ENCODE data around the gene EIF2S2.

EIF2S2 gene

DNA sequence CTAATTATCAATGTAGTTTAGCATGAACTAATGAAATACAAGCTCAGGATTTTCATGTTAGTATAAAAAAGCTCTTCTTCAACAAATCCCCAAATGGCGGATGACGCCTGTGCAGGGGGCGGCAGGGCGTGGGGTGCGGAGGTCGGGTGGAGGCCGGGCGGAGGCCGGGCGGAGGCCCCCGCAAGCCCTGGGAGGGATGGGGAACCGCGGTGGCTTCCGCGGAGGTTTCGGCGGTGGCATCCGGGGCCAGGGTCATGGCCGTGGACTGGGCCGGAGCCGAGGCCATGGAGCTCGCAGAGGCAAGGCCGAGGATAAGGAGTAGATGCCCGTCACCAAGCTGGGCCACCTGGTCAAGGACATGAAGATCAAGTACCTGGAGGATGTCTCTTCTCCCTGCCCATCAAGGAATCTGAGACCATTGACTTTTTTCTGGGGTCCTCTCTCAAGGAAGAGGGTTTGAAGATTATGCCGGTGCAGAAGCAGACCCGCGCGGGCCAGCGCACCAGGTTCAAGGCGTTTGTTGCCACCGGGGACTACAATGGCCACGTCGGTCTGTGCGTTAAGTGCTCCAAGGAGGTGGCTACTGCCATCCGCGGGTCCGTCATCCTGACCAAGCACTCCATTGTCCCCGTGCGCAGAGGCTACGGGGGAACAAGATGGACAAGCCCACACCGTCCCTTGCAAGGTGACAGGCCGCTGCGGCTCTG lies 10.4 kb upstream of the EIF2S2 start:
- DNase-seq (ENCODE audit: low read depth, low spot score) = no peak
- no peak overlapping the region for H3K27ac ChIP-seq

DNA sequence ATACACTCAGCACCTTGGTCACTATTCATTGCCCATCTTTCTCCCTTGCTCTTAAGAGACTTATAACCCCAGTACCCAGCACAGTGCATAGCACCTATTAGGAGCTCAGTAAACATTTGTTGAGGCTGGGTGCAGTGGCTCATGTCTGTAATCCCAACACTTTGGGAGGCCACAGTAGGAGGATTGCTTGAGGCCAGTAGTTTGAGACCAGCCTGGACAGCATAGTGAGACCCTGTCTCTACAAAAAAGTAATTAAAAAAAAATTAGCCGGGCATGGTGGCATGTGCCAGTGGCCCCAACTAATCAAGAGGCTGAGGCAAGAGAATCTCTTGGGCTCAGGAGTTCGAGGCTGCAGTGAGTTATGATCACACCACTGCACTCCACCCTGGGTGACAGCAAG lies 8.2 kb upstream of the EIF2S2 start:
- DNase-seq (ENCODE audit: low read depth, low spot score) = no peak
- no peak overlapping the region for H3K27ac ChIP-seq

DNA sequence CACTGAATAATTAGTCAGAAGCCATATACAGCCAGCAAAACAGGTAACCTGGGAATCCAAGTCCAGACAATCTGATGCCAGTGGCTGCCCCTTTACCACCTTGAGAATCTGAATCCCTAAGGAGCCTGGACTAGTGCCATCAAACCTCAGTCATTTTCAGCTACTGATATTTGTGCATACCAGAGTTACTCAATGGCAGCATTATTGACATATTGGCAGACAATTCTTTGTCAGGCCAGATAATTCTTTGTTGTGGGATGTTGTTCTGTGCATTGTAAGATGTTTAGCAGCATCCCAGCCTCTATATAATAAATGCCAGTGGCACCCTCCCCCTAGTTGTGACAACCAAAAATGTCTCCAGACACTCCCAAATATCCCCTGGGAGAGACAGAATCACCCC lies 3.2 kb upstream of the EIF2S2 start:
- H3K27ac ChIP-seq = no peak overlapping the region
- no peak for DNase-seq (ENCODE audit: low read depth, low spot score)

DNA sequence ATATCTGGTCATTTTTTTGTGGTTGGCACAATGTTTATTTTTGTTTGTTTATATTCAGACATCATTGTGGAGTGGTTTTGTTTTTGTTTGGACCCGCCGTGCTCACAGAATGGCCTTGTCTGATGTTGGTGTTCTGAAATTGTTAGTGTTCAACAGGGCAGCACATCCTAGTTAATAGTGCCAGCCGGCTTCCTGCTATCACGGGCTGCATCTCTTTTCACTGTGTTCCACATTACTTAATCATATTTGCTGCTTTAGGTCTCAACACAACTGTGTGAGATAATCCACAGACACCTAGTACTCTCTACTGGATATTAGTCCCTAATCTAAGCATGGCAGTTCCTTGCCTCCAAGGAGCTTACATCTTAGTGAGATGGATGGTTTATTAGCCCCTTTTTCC lies 2.8 kb upstream of the EIF2S2 start:
- DNase-seq (ENCODE audit: low read depth, low spot score) = no peak
- no peak overlapping the region for H3K27ac ChIP-seq

DNA sequence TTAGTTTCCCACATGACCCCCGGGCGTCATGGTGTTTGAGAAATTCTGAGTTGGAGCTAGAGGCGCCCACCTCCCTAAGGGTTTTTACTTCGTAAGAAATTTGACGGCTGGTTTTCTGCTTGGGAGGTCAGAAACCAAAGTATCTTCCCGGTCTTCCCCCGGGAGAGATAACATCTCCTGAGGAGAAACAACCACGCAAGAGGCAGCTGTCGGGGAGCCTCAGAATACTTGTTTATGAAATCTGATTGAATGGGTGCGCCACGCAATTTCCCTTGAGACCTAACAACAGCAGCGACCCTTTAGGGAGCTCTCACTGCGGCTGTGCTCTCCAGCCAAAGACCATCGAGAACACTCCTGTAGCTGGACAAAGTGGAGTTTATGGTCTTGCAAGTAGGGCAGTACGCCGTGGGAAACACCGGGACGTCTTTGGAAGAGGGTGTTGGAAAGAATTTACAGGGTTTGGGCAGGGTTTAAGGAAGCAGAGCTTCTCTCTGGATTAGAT lies 608 bp upstream of the EIF2S2 start:
- DNase-seq (ENCODE audit: low read depth, low spot score) = no peak
- peak overlapping the region; percentile 95 for H3K27ac ChIP-seq

DNA sequence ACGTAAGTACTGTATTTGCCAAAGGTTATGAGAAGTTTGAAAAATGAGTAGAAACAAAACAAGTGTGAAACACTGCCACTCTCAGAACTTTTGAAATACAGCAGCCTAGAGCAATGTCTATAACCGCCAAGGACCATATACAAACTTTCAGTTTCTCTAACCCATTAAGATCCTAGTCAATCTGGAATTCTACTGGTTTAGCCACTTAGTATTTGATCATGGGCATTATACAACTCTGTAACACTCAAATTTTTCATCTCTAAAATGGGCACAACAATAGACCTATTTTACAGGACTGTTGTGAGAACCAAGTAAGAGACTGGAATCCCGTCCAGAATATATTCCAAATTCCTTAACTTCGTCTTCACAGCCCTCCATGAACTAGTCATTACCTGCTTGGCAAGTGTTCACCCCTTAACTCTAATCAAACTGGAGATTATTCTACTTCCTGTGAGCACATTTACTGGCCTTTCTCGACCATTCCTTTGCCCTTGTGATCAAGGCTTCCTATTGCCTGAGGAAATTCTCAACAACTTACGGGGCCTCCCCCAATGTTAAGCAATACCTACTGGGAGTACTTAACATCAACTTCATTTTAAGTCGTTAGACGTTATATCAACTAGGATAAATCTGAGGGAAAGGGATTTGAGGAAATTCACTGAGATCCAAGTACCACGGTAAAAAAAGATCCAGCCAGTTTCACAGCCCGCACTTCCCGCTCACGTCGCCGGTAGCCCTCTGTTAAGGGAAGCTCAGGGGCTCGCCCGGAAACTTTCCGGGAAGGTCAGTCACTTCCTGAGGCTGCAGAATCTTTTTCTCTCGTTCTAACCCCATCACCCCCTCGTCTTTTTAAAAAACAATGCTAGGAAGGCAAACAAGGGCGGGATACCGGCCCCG lies 1.1 kb downstream of the EIF2S2 start:
- H3K27ac ChIP-seq = peak overlapping the region; percentile 95
- no peak for DNase-seq (ENCODE audit: low read depth, low spot score)

DNA sequence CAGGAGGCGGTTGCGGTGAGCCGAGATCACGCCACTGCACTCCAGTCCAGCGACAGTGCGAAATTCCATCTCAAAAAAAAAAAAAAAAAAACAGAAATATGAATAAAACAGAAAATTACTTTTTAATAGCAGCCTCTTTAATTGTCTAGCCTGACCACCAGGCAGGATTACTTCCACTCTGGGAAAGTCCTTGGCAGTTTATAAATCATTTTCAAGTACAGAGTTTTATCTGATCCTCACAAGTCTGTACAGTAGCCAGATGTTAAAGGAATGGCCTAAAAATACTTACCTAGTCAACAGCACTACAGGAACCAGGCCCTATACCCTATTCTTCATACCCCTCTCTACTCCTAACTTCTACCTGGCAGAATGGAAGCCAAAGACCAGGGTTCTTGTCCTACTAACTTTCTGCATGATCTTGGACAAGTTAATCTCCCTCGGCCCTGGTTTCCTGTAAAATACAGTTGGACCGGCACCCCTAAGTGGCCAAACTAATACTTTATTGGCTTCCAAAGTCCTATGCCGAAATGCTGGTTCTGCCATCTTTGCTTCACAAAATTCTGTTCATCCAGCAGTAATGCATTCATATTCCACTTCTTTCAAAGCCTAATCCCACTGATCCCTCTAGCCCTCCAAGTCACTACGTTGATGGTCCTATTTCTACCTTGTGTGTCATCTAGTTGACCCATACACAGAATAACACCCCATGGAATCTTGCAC lies 1.9 kb downstream of the EIF2S2 start:
- no peak for DNase-seq (ENCODE audit: low read depth, low spot score)
- H3K27ac ChIP-seq = peak overlapping the region; percentile 95

DNA sequence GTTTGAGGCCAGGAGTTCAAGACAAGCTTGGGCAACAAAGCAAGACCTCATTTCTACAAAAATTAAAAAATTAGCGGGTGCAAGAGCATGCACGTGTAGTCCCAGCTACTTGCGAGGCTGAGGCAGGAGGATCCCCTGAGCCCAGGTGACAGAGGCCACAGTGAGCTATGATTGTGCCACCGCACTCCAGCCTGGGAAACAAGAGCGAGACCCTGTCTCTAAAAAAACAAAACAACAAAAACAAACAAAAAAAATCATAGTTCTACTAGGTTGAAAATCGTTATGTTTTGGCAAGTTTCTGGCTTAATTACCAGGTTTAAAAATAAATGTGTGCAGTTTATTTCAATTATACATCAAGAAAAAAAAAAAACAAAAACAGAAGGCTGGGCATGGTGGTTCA lies 2.6 kb downstream of the EIF2S2 start:
- H3K27ac ChIP-seq = no peak overlapping the region
- no peak for DNase-seq (ENCODE audit: low read depth, low spot score)

DNA sequence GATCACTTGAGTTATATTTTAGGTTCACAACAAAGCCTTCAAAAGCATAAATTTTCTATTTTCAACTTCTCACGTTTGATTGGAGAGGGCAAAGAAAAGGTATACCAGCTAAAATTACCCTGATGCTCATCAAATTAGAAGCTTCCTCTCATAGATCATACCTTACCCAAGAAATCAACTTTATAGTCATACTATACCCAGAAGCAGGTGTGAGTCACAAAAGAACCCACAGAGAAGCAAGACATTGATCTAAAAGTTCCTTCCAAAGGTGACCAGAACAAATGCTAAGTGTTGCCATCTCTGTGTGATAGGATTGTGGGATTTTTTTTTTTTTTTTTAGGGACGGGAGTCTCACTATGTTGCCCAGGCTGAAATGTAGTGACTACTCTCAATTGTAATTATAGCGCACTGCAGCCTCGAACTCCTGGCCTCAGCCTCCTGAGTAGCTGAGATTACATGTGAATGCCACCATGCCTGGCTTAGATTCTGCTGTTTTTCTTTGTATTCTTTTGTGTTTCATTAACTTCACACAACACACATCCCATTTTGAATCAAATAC lies 3.3 kb downstream of the EIF2S2 start:
- DNase-seq (ENCODE audit: low read depth, low spot score) = no peak

DNA sequence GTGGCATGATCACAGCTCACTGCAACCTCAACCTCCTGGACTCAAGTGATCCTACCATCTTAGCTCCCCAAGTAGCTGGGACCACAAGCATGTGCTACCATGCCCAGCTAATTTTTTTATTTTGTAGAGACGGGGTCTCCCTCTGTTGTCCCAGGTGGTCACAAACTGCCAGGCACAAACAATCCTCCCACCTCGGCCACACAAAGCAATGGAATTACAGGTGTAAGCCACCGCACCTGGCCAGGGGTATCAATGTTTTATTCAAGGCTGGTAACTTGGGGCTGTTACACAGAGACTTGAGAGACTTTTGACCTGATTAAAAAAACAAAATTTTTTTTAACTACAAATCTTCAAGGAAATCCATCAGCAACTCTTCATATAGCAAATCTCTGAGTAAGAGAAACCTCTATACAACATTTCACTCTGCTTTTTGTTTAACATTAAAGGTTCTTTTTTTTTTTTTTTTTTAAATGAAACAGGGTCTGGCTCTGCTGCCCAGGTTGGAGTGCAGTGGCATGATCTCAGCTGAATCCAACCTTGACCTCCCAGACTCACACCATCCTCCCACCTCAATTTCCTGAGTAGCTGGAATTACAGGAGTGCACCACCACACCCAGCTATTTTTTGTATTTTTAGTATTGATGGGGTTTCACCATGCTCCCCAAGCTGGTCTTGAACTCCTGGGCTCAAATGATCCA lies 5.9 kb downstream of the EIF2S2 start:
- DNase-seq (ENCODE audit: low read depth, low spot score) = no peak
- H3K27ac ChIP-seq = no peak overlapping the region

More for the DNA sequence above, 3.3 kb downstream of the EIF2S2 start:
- H3K27ac ChIP-seq = no peak overlapping the region

DNA sequence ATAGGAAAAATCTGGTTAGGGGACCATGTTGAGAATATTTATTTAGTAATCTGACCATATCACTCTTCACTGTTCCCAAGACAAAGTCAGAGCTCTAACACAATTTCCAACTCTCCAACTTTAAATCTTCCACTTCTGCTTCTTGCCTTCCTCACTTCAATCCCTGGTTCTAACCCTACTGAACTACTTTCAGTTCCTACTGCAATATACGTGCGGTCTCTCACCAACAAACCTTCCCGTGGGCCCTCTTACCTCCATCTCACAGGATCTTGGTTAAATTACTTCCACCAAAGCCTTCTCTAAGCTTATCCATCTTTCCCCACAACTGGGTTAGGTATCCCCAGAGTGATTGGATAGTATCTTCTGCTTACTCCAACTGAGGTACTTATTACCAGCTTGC lies 8.0 kb downstream of the EIF2S2 start:
- no peak overlapping the region for H3K27ac ChIP-seq
- no peak for DNase-seq (ENCODE audit: low read depth, low spot score)

DNA sequence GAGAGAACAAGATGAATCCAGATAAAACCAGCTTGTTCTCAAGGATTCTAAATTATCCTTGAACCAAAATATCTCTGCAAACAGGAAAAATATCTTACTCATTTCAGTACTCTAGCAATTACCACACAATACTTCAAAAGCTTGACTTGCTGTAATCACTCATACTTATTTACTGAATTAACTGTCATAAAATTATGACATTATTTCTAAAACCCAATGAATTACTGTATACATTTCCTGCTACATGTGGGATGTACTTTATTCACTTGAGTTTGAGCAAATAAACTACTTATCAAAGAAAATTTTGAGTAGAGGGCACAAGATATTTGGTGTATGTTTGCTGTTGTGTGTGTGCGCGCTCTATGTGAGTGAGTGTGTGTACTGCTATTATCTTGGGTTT lies 9.7 kb downstream of the EIF2S2 start:
- H3K27ac ChIP-seq = no peak overlapping the region

DNA sequence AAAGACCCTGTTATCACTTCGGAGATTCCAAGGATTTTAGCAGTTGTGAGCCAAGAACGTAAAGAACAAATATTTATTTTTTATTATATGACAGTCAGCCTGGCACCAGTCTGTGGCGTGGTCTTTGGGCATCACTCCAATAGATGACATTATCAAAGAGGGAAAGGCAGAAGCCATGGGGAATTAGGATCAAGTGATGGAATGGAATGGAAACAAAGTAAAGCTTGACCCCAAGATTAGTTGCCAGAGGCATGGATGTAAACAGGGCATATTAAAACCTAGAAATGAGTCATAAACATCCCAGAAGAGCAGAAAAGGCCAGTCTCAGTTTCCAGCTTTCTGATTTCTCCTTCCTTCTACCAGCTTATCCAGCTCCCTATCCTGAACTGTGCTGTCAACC lies 11.5 kb downstream of the EIF2S2 start:
- no peak overlapping the region for H3K27ac ChIP-seq
- DNase-seq (ENCODE audit: low read depth, low spot score) = no peak

More for the DNA sequence above, 9.7 kb downstream of the EIF2S2 start:
- DNase-seq (ENCODE audit: low read depth, low spot score) = no peak

DNA sequence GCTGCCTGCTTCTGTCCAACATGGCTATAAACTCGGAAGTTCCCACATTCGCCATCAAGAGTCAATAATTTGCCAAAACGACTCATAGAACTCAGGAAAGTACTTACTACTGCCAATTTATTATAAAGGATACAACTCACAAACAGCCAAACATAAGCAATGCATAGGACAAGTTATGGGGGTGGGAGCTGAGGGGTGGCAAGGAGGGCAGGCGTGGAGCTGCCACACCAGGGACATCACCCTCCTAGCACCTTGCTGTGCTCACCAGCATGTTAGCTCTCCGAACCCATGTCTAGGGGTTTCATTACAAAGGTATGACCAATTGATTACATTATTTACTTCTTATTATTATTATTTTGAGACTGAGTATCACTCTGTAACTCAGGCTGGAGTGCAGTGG lies 12.4 kb downstream of the EIF2S2 start:
- no peak overlapping the region for H3K27ac ChIP-seq

DNA sequence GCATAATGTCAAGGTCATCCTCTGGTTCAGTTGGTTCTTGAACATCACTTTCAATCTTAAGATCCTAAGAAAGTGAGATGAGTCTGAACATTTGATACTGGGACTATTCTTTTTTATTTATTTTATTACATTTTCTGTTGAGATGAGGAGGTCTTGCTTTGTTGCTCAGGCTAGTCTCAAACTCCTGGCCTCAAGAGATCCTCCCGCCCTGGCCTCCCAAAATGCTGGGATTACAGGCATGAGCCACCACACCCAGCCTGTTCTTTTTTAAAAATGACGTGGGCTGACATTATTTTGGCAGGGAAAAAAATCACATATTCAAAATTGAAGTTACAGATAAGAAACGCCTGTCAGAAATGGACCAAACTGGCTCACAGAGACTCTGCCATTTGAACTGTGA lies 13.5 kb downstream of the EIF2S2 start:
- DNase-seq (ENCODE audit: low read depth, low spot score) = no peak
- H3K27ac ChIP-seq = no peak overlapping the region

More for the DNA sequence above, 12.4 kb downstream of the EIF2S2 start:
- no peak for DNase-seq (ENCODE audit: low read depth, low spot score)

DNA sequence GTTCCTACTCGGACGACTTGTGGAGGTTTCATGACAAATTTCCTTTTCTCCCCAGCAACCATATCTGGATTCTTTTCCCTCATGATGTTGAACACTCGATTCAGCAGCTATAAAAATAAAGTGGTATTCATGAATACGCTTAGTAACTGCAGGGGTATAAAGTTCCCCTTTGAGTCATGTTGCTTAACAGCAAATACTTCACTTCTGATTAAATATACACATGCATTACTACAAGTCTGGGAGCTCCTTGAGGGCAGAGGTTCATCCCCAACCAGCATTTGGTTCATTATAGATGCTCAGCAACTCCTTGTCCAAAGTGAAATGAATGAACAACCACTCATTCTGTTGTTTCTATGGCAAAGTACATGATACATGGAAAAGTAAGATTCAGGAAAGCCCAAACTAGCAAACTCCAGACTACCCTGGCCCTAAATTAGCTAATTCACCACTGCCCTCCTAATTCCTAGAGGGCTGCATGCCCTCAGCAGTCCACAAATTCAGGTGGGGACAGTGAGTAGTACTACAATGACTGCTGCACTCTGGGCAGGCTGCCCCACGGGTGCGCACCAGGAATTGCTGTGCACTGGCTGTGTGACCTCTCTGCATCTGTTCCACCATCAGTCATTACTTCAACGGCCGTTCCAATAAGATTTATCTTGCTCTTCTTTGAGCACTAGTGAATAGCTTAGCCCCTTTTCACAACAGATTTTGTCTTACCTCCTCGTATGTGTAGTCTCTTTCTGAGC lies 15.2 kb downstream of the EIF2S2 start:
- DNase-seq (ENCODE audit: low read depth, low spot score) = no peak
- H3K27ac ChIP-seq = no peak overlapping the region

DNA sequence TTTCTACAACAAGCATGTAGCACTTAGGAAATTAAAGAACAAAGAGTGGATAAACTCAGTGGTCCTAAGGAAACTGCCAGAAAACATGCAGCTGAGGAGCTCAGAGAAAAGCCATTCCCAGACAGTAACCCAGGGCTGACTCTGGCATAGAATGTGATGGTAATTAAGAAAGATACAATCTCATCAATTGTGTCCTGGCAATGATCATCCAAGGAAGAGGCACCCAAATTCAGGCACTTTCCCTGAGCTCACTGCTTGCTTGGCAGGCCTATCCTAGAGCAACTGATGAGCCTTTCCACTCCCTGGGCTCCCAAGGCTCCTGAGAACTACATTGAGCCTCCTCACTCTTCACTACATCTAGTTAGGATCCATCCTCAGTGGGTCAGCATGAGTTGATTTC lies 16.2 kb downstream of the EIF2S2 start:
- H3K27ac ChIP-seq = no peak overlapping the region
- no peak for DNase-seq (ENCODE audit: low read depth, low spot score)

DNA sequence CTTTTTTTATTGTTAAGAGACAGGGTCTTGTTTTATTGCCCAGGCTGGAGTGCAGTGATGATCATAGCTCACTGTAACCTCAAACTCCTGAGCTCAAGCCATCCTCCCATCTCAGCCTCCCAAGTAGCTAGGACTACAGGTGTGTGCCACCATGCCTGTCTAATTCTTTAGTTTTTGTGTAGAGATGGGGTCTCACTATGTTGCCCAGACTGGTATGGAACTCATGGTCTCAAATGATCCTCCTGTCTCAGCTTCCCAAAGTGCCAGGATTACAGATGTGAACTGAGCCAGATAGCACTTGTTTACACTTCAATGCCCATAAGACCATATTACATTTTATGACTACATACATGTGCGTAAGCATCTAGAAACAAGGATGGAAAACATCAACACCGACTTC lies 18.1 kb downstream of the EIF2S2 start:
- no peak overlapping the region for H3K27ac ChIP-seq
- DNase-seq (ENCODE audit: low read depth, low spot score) = no peak

DNA sequence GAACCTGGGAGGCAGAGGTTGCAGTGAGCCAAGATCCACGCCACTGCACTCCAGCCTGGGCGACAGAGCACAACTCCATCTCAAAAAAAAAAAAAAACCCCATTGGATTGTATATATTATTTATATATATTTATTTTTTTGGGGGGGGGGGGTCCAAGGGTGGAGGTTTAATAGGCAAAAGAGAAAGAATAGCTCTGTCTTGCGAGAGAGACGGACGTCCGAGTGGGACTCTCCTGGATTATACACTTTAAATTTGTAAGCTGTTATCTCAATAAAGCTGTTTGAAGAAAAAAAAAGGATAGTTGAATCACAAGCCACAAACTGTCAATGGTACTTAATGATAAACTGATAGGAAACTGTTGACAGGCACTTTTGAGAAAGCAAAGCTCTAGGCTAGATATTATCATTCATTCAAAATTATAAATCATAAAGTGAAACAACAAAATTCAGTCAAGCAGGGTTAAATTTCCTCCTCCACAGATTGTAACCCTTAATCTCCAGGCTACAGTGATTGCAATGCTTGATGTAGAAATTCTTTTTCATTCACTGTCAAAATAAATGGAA lies 20.3 kb downstream of the EIF2S2 start:
- H3K27ac ChIP-seq = no peak overlapping the region

More for the DNA sequence above, 20.3 kb downstream of the EIF2S2 start:
- DNase-seq (ENCODE audit: low read depth, low spot score) = no peak

Data from epithelial cell of prostate (primary cell).